GM23338 (cell line): ENCODE results near the gene ARSI. TPM values are rescaled to one million over a fixed set of nuclear protein-coding genes. Genes with fewer than 3 reads are reported as not detected.
A peak's percentile ranks its signal among the peaks of the same experiment; 100 is the strongest.

Experiments used
- ATAC-seq: fragments of 200-7000 bp; cut with Tn5 transposase; 3 replicates; pipeline ENCODE4 v1.9.1; 2020
- DNase-seq: peaks from one replicate; pipeline ENCODE4 v3.0.0-alpha.2; 2015; ENCODE audit warnings: low spot score
- H2AFZ ChIP-seq: fragments of 200-600 bp; sonication (generic); 2 replicates; pipeline ENCODE4 v1.8.0; 2016; ENCODE audit warnings: antibody characterized with exemption, mild to moderate bottlenecking, moderate library complexity
- H3F3A ChIP-seq: fragments of 200-600 bp; sonication (generic); replicated peaks from 2 replicates; pipeline ENCODE4 v1.8.0; 2017; ENCODE audit warnings: antibody characterized with exemption, mixed run types, low read depth
- H3K27ac ChIP-seq: fragments of 200-600 bp; sonication (generic); 2 replicates; pipeline ENCODE4 v1.6.1; 2016; ENCODE audit warnings: low read depth
- H3K27me3 ChIP-seq: fragments of 200-600 bp; sonication (generic); 2 replicates; pipeline ENCODE4 v1.8.0; 2016; ENCODE audit warnings: mild to moderate bottlenecking, mixed run types, moderate library complexity; ENCODE audit not compliant: insufficient read depth
- H3K36me3 ChIP-seq: fragments of 200-600 bp; sonication (generic); 2 replicates; pipeline ENCODE4 v1.8.0; 2016; ENCODE audit warnings: mild to moderate bottlenecking; ENCODE audit not compliant: insufficient read depth
- H3K4me1 ChIP-seq: fragments of 200-600 bp; sonication (generic); 2 replicates; pipeline ENCODE4 v1.8.0; 2016; ENCODE audit warnings: mild to moderate bottlenecking, moderate library complexity; ENCODE audit not compliant: insufficient read depth
- H3K4me2 ChIP-seq: fragments of 200-600 bp; sonication (generic); 2 replicates; pipeline ENCODE4 v1.7.1; 2017; ENCODE audit warnings: mixed run types
- H3K4me3 ChIP-seq: fragments of 200-600 bp; sonication (generic); 2 replicates; pipeline ENCODE4 v1.6.1; 2016; ENCODE audit warnings: mixed run types
- H3K79me2 ChIP-seq: fragments of 200-600 bp; sonication (generic); replicated peaks from 2 replicates; pipeline ENCODE4 v1.8.0; 2017; ENCODE audit warnings: mild to moderate bottlenecking; ENCODE audit not compliant: insufficient read depth
- H3K9me2 ChIP-seq: fragments of 200-600 bp; sonication (generic); 2 replicates; pipeline ENCODE4 v1.8.0; 2017; ENCODE audit not compliant: insufficient read depth
- H4K20me1 ChIP-seq: fragments of 200-600 bp; sonication (generic); replicated peaks from 2 replicates; pipeline ENCODE4 v1.8.0; 2017; ENCODE audit warnings: mild to moderate bottlenecking; ENCODE audit not compliant: insufficient read depth
- H3K27ac Mint-ChIP-seq: 2 replicates; pipeline ENCODE4 v1.8.0; 2020; ENCODE audit warnings: inconsistent platforms, mild to moderate bottlenecking, moderate library complexity, mixed read lengths
- H3K27me3 Mint-ChIP-seq: 3 replicates; pipeline ENCODE4 v1.8.0; 2022; ENCODE audit warnings: low read depth, mild to moderate bottlenecking, moderate library complexity, mixed read lengths, inconsistent platforms; ENCODE audit not compliant: insufficient read depth, poor library complexity
- H3K36me3 Mint-ChIP-seq: 3 replicates; pipeline ENCODE4 v1.8.0; 2021; ENCODE audit warnings: low read depth, mild to moderate bottlenecking, inconsistent platforms, moderate library complexity, mixed read lengths
- H3K4me1 Mint-ChIP-seq: 3 replicates; pipeline ENCODE4 v1.8.0; 2020; ENCODE audit warnings: mild to moderate bottlenecking, inconsistent platforms, mixed read lengths
- H3K4me3 Mint-ChIP-seq: 3 replicates; pipeline ENCODE4 v1.8.0; 2021; ENCODE audit warnings: moderate library complexity, mild to moderate bottlenecking, inconsistent platforms, mixed read lengths
- H3K9me3 Mint-ChIP-seq: 3 replicates; pipeline ENCODE4 v1.8.0; 2020; ENCODE audit warnings: moderate library complexity, mild to moderate bottlenecking, inconsistent platforms, mixed read lengths
- EZH2phosphoT487 ChIP-seq: fragments of 200-600 bp; sonication (generic); IDR thresholded peaks from one replicate; pipeline ENCODE4 v1.8.1; 2018; ENCODE audit warnings: antibody characterized with exemption; ENCODE audit not compliant: unreplicated experiment
- JUNB ChIP-seq: IDR thresholded peaks from one replicate; pipeline ENCODE4 v1.6.1; 2016; ENCODE audit warnings: antibody characterized with exemption; ENCODE audit not compliant: unreplicated experiment
- STAT1 ChIP-seq: IDR thresholded peaks from one replicate; pipeline ENCODE4 v1.6.1; 2016; ENCODE audit warnings: antibody characterized with exemption; ENCODE audit not compliant: unreplicated experiment
- polyA plus RNA-seq: library from polyadenylated mRNA; unstranded; fragments of >200 nt; fragmentation: Nextera tagmentation; extraction: Ambion mirVana; gene quantifications from 2 replicates; pipeline ENCODE4 v1.2.1, GENCODE V29; 2016
- total RNA-seq: library from RNA; depleted of rRNA; stranded (reverse); fragments of >200 nt; shearing (Covaris generic); gene quantifications from 2 replicates; pipeline ENCODE4 v1.2.3, GENCODE V29; 2014
- TF ChIP-seq, protein P1 (sequence below): IDR thresholded peaks from 2 replicates; pipeline ENCODE4 v1.6.1; 2016; ENCODE audit warnings: antibody characterized with exemption
- TF ChIP-seq, protein P2 (sequence below): IDR thresholded peaks from one replicate; pipeline ENCODE4 v1.6.1; 2018; ENCODE audit warnings: antibody characterized with exemption; ENCODE audit not compliant: unreplicated experiment
- TF ChIP-seq, protein P3 (sequence below), 2 experiments: fragments of 200-600 bp in 1 of 2; sonication (generic) in 1 of 2; conservative IDR thresholded peaks; 2 replicates each; pipeline versions ENCODE4 v1.5.1 to v1.6.1; 2016 to 2017; ENCODE audit warnings: antibody characterized with exemption in 2 of 2, low read depth in 2 of 2, mild to moderate bottlenecking in 2 of 2, moderate library complexity in 1 of 2
- TF ChIP-seq, protein P4 (sequence below): fragments of 250-450 bp; sonication (Bioruptor Pico); IDR thresholded peaks from 2 replicates; pipeline ENCODE4 v1.5.0; 2020; ENCODE audit warnings: mild to moderate bottlenecking, moderate library complexity

ARSI gene
- total and polyA plus RNA-seq, 2 experiments from 2014 or later: 0.99 to 6.9 TPM

DNA sequence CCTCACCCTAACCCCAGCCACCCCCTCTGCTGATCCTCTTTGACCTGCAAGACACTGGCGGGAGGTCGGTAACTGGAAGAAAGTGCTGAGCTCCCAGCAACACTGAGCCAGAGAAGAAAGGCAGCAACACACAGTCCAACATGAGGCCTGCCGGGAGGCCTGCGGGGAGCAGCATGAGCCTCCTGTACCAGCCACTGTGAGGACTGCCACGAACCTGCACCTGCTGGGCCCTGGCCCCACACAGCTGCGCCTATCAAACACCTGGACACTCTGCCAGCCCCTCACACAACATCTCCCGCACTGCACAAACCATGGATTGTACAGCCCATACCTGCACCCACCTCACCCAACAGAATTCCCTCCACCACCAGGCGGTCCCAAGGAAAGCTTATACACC lies 31.4 kb downstream of the ARSI start:
- no peaks in the 10 kb centered on the region for H3K79me2 ChIP-seq
- TF ChIP-seq, protein P1, sequence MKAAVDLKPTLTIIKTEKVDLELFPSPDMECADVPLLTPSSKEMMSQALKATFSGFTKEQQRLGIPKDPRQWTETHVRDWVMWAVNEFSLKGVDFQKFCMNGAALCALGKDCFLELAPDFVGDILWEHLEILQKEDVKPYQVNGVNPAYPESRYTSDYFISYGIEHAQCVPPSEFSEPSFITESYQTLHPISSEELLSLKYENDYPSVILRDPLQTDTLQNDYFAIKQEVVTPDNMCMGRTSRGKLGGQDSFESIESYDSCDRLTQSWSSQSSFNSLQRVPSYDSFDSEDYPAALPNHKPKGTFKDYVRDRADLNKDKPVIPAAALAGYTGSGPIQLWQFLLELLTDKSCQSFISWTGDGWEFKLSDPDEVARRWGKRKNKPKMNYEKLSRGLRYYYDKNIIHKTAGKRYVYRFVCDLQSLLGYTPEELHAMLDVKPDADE: no peak
- no peak for TF ChIP-seq EZH2phosphoT487
- TF ChIP-seq, protein P2, sequence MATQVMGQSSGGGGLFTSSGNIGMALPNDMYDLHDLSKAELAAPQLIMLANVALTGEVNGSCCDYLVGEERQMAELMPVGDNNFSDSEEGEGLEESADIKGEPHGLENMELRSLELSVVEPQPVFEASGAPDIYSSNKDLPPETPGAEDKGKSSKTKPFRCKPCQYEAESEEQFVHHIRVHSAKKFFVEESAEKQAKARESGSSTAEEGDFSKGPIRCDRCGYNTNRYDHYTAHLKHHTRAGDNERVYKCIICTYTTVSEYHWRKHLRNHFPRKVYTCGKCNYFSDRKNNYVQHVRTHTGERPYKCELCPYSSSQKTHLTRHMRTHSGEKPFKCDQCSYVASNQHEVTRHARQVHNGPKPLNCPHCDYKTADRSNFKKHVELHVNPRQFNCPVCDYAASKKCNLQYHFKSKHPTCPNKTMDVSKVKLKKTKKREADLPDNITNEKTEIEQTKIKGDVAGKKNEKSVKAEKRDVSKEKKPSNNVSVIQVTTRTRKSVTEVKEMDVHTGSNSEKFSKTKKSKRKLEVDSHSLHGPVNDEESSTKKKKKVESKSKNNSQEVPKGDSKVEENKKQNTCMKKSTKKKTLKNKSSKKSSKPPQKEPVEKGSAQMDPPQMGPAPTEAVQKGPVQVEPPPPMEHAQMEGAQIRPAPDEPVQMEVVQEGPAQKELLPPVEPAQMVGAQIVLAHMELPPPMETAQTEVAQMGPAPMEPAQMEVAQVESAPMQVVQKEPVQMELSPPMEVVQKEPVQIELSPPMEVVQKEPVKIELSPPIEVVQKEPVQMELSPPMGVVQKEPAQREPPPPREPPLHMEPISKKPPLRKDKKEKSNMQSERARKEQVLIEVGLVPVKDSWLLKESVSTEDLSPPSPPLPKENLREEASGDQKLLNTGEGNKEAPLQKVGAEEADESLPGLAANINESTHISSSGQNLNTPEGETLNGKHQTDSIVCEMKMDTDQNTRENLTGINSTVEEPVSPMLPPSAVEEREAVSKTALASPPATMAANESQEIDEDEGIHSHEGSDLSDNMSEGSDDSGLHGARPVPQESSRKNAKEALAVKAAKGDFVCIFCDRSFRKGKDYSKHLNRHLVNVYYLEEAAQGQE: no peak
- no peak for TF ChIP-seq JUNB
- TF ChIP-seq, protein P3, sequence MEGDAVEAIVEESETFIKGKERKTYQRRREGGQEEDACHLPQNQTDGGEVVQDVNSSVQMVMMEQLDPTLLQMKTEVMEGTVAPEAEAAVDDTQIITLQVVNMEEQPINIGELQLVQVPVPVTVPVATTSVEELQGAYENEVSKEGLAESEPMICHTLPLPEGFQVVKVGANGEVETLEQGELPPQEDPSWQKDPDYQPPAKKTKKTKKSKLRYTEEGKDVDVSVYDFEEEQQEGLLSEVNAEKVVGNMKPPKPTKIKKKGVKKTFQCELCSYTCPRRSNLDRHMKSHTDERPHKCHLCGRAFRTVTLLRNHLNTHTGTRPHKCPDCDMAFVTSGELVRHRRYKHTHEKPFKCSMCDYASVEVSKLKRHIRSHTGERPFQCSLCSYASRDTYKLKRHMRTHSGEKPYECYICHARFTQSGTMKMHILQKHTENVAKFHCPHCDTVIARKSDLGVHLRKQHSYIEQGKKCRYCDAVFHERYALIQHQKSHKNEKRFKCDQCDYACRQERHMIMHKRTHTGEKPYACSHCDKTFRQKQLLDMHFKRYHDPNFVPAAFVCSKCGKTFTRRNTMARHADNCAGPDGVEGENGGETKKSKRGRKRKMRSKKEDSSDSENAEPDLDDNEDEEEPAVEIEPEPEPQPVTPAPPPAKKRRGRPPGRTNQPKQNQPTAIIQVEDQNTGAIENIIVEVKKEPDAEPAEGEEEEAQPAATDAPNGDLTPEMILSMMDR (conservative IDR thresholded peaks at IDR 0.05; ENCODE audit: low read depth in 2 of 2): no peak
- H3K9me3 Mint-ChIP-seq: no peaks in the 10 kb centered on the region; the same call in 2 of the 3 replicates
- ATAC-seq (no peak; the same call in 2 of the 3 replicates), DNase-seq (no peak)
- H3K9me2 ChIP-seq: no peaks in the 10 kb centered on the region
- H3K36me3 Mint-ChIP-seq: no peaks in the 10 kb centered on the region
- H3K27ac ChIP-seq: no peak overlapping the region
- no peaks in the 10 kb centered on the region for H3K36me3 ChIP-seq
- peaks cover 11% of the 10 kb centered on the region for H3K27me3 Mint-ChIP-seq
- no peak overlapping the region for H3K4me3 Mint-ChIP-seq
- no peaks in the 10 kb centered on the region; the same call in 1 of the 2 replicates for H3K4me1 ChIP-seq
- no peak overlapping the region for H3K27ac Mint-ChIP-seq
- no peaks in the 10 kb centered on the region for H3K27me3 ChIP-seq
- H2AFZ ChIP-seq: no peak overlapping the region
- no peaks in the 10 kb centered on the region for H4K20me1 ChIP-seq
- H3K4me1 Mint-ChIP-seq: peaks cover 25% of the 10 kb centered on the region
- no peaks in the 10 kb centered on the region for H3F3A ChIP-seq
- no peak overlapping the region for H3K4me3 ChIP-seq
- H3K4me2 ChIP-seq: no peak overlapping the region

DNA sequence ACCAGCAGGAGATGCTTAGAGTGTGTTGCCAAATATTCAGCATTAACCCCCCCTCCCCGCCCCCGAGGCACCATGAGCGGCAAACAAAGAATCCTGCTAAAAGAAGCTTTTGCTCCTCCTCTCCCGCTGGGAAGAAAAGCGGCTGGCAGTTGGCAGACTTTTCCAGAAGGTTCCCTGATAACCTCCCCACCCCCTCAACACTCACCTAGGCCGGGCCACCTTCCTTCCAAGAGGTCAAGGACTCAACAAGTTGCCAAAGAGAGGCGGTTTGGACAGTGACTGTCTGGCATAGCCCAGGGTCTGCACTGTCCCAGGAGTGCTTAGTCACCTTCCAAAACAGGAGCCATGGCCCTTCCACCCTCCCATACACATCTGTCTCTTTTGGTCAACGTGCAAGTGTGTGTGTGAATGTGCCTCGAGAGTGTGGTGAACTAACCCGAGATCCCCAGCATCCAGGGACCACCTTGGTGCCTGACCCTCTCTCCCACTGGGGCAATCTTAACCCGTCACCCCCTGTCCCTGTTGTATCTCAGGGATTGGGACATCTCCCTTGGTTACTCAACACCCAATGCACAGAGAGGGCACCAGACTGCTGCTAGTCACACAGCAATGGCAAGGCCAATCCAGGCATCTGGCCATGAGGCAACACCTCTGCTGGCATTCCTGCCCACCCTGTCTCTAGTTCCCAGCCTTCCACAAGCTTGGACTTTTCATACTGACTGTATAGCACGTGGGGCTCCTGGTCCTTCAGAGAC lies 32.0 kb downstream of the ARSI start:
- ATAC-seq (no peak), DNase-seq (no peak)
- H3K27me3 ChIP-seq: no peaks in the 10 kb centered on the region
- no peak overlapping the region for H3K4me3 Mint-ChIP-seq
- no peaks in the 10 kb centered on the region for H3K79me2 ChIP-seq
- H4K20me1 ChIP-seq: no peaks in the 10 kb centered on the region
- H3K4me2 ChIP-seq: no peak overlapping the region
- H3K27ac ChIP-seq: no peak overlapping the region
- H3K4me3 ChIP-seq: no peak overlapping the region
- H2AFZ ChIP-seq: peak overlapping the region; percentile 91; the same call in 1 of the 2 replicates
- peak overlapping the region; percentile 30; the same call in 1 of the 2 replicates for H3K27ac Mint-ChIP-seq
- no peaks in the 10 kb centered on the region for H3K36me3 Mint-ChIP-seq
- H3K9me3 Mint-ChIP-seq: no peaks in the 10 kb centered on the region; the same call in 2 of the 3 replicates
- H3K36me3 ChIP-seq: no peaks in the 10 kb centered on the region
- H3K4me1 ChIP-seq: no peaks in the 10 kb centered on the region; the same call in 1 of the 2 replicates
- no peaks in the 10 kb centered on the region for H3F3A ChIP-seq
- peaks cover 25% of the 10 kb centered on the region for H3K4me1 Mint-ChIP-seq
- H3K27me3 Mint-ChIP-seq: peaks cover 11% of the 10 kb centered on the region
- H3K9me2 ChIP-seq: no peaks in the 10 kb centered on the region
- TF ChIP-seq, protein P4, sequence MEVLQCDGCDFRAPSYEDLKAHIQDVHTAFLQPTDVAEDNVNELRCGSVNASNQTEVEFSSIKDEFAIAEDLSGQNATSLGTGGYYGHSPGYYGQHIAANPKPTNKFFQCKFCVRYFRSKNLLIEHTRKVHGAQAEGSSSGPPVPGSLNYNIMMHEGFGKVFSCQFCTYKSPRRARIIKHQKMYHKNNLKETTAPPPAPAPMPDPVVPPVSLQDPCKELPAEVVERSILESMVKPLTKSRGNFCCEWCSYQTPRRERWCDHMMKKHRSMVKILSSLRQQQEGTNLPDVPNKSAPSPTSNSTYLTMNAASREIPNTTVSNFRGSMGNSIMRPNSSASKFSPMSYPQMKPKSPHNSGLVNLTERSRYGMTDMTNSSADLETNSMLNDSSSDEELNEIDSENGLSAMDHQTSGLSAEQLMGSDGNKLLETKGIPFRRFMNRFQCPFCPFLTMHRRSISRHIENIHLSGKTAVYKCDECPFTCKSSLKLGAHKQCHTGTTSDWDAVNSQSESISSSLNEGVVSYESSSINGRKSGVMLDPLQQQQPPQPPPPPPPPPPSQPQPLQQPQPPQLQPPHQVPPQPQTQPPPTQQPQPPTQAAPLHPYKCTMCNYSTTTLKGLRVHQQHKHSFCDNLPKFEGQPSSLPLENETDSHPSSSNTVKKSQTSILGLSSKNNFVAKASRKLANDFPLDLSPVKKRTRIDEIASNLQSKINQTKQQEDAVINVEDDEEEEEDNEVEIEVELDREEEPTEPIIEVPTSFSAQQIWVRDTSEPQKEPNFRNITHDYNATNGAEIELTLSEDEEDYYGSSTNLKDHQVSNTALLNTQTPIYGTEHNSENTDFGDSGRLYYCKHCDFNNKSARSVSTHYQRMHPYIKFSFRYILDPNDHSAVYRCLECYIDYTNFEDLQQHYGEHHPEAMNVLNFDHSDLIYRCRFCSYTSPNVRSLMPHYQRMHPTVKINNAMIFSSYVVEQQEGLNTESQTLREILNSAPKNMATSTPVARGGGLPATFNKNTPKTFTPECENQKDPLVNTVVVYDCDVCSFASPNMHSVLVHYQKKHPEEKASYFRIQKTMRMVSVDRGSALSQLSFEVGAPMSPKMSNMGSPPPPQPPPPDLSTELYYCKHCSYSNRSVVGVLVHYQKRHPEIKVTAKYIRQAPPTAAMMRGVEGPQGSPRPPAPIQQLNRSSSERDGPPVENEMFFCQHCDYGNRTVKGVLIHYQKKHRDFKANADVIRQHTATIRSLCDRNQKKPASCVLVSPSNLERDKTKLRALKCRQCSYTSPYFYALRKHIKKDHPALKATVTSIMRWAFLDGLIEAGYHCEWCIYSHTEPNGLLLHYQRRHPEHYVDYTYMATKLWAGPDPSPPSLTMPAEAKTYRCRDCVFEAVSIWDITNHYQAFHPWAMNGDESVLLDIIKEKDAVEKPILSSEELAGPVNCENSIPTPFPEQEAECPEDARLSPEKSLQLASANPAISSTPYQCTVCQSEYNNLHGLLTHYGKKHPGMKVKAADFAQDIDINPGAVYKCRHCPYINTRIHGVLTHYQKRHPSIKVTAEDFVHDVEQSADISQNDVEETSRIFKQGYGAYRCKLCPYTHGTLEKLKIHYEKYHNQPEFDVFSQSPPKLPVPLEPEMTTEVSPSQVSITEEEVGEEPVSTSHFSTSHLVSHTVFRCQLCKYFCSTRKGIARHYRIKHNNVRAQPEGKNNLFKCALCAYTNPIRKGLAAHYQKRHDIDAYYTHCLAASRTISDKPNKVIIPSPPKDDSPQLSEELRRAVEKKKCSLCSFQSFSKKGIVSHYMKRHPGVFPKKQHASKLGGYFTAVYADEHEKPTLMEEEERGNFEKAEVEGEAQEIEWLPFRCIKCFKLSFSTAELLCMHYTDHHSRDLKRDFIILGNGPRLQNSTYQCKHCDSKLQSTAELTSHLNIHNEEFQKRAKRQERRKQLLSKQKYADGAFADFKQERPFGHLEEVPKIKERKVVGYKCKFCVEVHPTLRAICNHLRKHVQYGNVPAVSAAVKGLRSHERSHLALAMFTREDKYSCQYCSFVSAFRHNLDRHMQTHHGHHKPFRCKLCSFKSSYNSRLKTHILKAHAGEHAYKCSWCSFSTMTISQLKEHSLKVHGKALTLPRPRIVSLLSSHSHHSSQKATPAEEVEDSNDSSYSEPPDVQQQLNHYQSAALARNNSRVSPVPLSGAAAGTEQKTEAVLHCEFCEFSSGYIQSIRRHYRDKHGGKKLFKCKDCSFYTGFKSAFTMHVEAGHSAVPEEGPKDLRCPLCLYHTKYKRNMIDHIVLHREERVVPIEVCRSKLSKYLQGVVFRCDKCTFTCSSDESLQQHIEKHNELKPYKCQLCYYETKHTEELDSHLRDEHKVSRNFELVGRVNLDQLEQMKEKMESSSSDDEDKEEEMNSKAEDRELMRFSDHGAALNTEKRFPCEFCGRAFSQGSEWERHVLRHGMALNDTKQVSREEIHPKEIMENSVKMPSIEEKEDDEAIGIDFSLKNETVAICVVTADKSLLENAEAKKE (CRISPR knock-in tag): no peak
- TF ChIP-seq STAT1 (no peak), EZH2phosphoT487 (no peak)
